ENCODE data around the gene ABHD2.
"Not testable (repeated sequence)": the region's sequence is repeated elsewhere in the genome, so short reads cannot be mapped to it uniquely, and the experiment has no call there.

The ABHD2 gene

DNA sequence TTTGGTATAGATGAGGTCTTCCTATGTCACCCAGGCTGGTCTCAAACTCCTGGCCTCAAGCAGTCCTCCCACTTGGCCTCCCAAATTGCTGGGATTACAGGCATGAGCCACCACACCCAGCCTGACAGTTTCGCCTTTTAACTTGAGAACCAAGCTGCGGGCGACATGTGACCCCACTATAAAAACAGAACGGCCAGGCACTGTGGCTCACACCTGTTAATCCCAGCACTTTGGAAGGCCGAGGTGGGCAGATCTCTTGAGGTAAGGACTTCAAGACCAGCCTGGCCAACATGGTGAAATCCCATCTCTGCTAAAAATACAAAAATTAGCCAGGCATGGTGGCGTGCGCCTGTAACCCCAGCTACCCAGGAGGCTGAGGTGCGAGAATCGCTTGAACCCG is 52.9 kb downstream of the ABHD2 start:
- not testable (repeated sequence) for DNase-seq

DNA sequence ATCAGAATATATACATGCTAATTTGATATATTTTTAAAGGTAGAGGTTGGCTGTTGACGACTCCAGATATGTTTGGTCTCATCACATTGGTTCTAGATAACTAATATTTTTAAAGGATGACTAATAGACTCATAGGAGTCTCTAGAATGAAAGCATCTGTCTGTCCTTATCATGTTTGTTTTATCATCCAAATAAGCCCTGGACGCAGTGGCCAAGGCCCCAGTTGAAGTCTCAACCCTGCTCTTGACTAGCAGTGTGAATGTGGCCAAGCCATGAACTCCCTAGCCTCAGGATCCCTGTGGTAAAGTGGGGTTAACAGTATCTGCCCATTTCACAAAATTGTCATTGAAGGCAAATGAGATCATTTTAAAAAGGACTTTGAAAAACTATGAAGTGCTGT is 53.6 kb downstream of the ABHD2 start:
- DNase-seq, result no peak

GRCh38 chr15:89142423-89142822 is 54.2 kb downstream of the ABHD2 start:
- DNase-seq, result no peak

- DNase-seq, result no peak
Observed at GRCh38 chr15:89143503-89144162, 55.4 kb downstream of the ABHD2 start.

DNA sequence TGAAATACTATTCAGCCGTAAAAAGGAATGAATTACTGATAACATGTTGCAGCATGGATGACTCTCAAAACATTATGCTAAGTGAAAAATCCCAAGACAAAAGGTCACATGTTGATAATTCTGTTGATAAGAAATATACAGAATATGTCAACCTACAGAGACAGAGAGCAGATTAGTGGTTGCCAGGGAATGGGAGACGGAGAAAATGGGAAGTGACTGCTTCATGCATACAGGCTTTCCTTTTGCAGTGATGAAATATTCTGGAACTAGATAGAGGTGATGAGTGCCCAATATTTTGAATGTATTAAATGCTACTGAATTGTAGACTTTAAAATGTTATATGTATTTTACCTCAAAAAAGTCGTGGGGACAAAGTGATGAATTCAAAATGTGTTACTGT is 56.2 kb downstream of the ABHD2 start:
- DNase-seq, result no peak

DNA sequence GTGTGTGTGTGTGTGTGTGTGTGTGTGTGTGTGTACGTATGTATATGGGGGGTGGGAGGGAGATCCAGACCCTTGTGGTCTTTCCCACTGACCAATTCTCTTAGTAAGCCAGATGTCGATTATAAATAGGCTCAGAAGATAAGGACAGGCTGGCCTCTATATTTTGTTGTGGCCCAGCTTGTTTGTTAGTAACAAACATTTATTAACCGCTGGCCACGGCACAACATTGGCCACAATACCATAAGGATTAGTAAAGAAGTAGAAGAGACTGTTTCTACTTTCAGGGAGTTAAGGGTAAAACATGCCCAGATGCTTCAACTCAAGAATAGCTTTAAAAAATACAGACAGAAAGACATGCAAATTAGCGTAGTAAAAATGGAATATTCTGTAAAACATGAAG is 58.1 kb downstream of the ABHD2 start:
- no peak for DNase-seq

GRCh38 chr15:89148126-89148525 is 59.9 kb downstream of the ABHD2 start:
- no peak for DNase-seq

DNA sequence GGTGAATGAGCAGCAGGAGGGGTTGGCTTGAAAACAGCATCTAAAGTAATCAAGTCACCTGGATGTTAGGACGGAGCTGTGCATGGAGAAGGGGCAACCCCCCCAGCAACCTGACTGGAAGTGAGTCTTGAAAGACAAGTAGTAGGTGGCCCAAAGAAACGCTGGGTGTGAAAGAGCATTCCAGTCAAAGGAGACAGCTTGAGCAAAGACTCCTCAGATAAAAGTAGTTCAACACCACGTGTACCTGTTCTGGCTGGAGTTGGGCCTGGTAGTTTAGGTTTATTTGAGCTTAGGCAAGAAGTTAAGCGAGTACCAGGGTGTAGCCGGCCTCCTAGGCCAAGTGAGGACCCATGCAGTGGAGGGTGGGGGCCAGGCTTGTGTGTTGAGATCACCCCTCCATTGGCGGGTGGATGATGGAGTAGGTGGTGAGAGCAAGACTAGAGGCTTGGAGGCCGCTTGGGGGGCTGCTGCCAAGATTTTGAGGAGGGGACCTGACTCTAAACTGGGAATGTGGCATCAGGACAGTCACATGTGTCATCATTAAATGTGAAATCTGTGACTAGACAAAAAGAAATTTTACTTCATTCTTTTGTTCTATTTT is 61.3 kb downstream of the ABHD2 start:
- DNase-seq, result no peak

GRCh38 chr15:89150287-89150686 is 62.0 kb downstream of the ABHD2 start:
- DNase-seq, result no peak

GRCh38 chr15:89150762-89151664 is 62.8 kb downstream of the ABHD2 start:
- peak; percentile 51 for DNase-seq

DNA sequence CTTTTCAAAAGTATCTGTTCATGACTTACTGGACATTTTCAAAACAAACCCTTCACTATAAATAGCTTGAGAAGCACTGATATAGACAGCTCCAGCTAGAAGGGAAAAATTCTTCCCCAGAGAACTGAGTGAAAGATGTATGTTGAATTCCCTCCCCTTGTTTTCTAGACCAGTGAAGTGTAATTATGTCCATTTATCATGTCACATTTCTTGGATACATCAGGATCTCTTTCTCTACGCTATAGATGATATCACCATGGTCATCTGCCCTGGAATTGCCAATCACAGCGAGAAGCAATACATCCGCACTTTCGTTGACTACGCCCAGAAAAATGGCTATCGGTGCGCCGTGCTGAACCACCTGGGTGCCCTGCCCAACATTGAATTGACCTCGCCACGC is 66.9 kb downstream of the ABHD2 start:
- no peak for DNase-seq

DNA sequence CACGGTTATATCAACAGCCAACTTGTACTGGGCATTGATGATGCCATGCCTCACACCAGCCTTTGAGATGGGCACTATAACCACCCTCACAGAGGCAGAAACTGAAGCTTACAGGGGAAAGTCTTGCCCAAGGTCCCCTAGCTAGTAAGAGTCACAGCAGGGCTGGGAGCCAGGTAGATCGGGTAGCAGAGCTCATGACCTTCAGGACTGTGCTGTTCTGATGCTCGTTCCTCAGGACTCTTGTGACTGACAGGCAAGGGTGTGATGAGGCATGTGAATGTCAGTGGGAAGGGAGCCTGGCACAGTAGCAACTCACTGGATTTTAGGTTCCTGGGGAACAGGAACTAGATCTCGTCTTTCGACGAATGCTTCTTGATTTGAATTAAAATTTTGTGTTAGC is 67.4 kb downstream of the ABHD2 start:
- no peak for DNase-seq

DNA sequence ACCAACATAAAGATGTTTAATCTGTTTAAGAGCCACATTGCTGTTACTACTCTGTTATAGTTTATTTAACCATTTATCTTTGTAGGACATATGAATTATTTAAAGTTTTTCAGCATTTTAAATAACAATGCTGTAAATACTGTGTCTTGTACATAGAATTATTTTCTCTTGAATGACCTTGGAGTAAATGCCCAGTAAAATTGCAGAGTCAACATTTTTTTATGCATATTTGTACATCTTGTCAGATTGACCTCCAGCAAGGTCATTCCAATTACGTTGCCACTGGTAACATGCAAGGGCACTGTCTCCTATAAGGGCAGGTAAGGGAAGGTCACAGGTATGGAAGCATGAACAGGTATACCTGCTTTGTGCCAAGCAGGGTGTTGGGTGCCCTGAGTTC is 68.8 kb downstream of the ABHD2 start:
- DNase-seq, result no peak

DNA sequence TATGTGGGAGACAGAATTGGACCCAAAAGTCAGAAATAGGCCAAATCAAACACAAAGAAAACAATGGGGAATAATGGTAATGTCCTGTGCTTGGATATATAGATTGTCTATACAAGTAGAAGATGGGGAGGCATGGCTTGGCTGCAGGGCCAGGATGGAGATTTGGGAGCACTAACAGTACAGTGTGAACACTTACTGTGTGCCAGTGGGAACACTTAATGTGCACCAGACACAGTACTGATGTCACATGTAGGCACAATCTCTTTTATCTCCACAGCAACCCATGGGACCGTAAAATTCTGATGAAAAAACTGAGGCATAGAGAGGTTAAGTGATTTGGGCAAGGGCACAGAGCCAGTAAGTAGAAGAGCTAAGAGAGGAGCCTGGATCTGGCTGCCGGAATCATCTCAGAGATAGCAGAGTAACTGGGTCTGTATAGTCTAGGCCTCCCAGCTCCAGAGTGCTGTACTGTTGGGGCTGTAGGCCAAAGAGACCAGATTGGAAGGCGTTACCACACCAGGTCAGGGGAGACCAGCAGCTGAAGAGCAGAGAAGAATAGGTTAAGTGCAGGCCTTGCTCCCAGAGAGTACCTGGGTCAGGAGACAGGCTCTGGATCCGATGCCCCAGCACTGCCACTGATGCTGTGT is 69.8 kb downstream of the ABHD2 start:
- DNase-seq, result no peak

DNA sequence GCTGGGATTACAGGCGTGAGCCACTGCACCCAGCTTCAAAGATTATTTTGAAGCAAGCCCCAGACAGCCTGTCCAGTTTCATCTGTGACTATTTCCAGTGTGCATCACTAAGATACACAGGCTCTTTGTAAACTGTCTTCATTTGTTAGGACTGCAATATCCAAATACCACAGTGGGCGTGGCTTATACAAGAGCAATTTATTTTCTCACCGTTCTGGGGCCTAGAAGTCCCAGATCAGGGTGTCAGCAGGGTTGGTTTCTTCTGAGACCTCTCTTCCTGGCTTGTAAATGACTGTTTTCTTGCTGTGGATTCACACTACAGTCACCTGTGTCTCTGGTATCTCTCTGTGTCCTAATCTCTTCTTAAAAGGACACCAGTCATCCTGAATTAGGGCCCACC is 73.4 kb downstream of the ABHD2 start:
- DNase-seq, result no peak

GRCh38 chr15:89163271-89164055 is 75.2 kb downstream of the ABHD2 start:
- DNase-seq, result no peak

DNA sequence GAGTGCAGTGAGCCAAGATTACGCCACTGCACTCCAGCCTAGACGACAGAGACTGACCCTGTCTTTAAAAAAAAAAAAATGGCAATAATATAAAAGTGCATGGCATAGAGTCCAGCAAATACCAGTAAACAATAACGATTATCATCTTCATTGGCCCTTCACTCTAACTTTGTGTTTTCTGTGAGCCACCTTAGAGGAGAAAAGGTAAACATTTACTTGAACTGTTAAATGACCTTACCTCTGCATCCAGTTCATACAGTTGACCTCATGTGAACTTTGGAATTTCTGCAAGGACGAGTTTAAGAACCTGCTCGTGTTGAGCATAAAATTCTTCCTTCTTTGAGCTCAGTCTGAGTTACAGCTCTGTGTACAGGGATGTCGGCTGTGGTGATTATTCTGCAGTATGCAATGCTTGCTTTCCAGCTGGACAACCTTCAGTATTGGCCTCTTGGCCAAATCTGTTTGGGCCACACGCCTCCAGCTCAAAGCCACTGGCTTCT is 76.5 kb downstream of the ABHD2 start:
- DNase-seq, result no peak

GRCh38 chr15:89165677-89166076 is 77.4 kb downstream of the ABHD2 start:
- DNase-seq, result no peak

DNA sequence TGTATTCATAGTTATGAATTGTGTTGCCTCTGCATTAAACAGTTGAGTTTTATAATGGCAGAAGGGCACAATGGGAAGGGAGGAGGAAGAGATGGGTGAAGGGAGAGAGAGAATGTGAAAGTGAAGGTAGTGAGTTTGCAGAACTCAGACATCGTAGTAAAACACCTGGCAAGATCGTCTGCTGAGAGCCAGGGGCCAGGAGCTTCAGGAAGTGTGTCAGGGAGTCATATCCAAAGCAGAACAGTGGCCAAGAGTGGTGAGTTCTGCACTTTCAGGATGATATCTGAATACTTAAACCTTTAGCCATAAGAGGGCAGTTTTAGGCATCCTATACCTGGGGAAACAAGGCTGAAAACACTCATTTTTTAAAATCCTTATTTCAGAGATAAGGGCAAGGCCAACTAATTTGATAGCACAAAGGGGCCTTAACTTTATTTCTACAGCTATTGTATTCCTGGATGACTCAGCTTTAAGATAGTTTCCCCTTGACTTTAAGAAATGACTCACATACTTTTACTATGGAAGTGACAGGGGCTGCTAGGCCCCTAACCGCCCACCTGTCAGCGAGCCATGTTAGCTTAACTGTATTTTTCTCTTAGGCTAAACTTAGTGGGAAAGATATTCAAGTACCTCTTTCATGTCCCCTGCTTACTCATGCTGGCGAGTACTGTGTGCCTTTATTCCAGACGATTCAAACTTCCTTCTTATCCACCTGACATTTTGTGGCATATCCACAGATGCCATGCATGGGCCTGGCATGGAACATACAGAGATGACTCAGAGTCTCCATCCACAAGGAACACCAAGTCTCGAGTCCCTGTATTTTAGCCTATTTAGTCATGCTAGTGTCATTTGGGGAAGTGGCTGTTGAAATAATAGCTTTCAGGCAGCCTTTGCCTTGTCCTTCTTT is 79.3 kb downstream of the ABHD2 start:
- DNase-seq, result no peak

GRCh38 chr15:89168316-89168833 is 80.1 kb downstream of the ABHD2 start:
- DNase-seq, result no peak

DNA sequence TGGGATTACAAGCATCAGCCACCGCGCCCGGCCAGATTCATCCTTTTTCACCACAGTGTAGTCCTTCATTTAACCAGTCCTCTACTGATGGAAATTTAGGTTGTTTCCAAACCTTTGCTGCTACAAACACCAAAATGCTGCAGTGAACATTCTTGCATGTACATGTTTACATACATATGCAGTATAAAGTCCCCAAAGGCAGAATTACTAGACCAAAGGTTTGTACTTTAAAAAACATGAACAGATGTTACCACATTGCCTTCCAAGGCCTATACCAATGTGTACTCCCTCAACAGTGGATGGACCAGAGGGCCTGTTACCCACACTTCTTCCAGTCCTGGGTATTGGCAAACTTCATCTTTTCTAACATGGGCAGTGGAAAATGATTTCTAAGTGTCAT is 82.1 kb downstream of the ABHD2 start:
- no peak for DNase-seq

Measured in NCI-H1436 treated with DMSO at 0.1 percent for 48 hours (cell line).